Uterus (tissue), 2 donors: ENCODE results near the gene TANGO6.

ENCODE experiments used
- CTCF ChIP-seq, 4 experiments: fragments of 200-600 bp in 2 of 4; fragments of 450-650 bp in 2 of 4; sonication (generic) in 2 of 4; IDR thresholded peaks; one replicate each; pipeline ENCODE4 v1.5.1; 2016 to 2019; ENCODE audit warnings: antibody characterized with exemption in 4 of 4, mild to moderate bottlenecking in 2 of 4, moderate library complexity in 1 of 4
- POLR2A ChIP-seq, 2 donors: fragments of 450-650 bp; IDR thresholded peaks; one replicate each; pipeline ENCODE4 v1.6.1; 2016; ENCODE audit warnings: antibody characterized with exemption in 2 of 2, mild to moderate bottlenecking in 1 of 2, moderate library complexity in 1 of 2

- TF ChIP-seq POLR2A (IDR thresholded peaks at IDR 0.05) (no peak), CTCF (IDR thresholded peaks at IDR 0.05) (no peak)
Observed at GRCh38 chr16:68860978-68861892, 17.9 kb downstream of the TANGO6 start.
